Chondrocyte (in vitro differentiated cells): ENCODE measurements around the gene CSNK1G2. TPM values are rescaled to one million over a fixed set of nuclear protein-coding genes. Genes with fewer than 3 reads are reported as not detected.

Experiments
- DNase-seq: peaks from one replicate; pipeline ENCODE4 v3.0.0; 2021; ENCODE audit warnings: mixed read lengths, low spot score
- H3K27ac Mint-ChIP-seq: one replicate; pipeline ENCODE4 v1.8.0; 2021; ENCODE audit warnings: mild to moderate bottlenecking, moderate library complexity, mixed read lengths; ENCODE audit not compliant: unreplicated experiment
- H3K27me3 Mint-ChIP-seq: 2 replicates; pipeline ENCODE4 v1.8.0; 2021; ENCODE audit warnings: low read depth, mixed read lengths
- H3K36me3 Mint-ChIP-seq: 2 replicates; pipeline ENCODE4 v1.8.0; 2021; ENCODE audit warnings: low read depth, mixed read lengths
- H3K4me1 Mint-ChIP-seq: 2 replicates; pipeline ENCODE4 v1.8.0; 2021; ENCODE audit warnings: low read depth, mild to moderate bottlenecking, mixed read lengths
- H3K4me3 Mint-ChIP-seq: one replicate; pipeline ENCODE4 v1.8.0; 2021; ENCODE audit warnings: mild to moderate bottlenecking, moderate library complexity, mixed read lengths; ENCODE audit not compliant: unreplicated experiment
- H3K9me3 Mint-ChIP-seq: 2 replicates; pipeline ENCODE4 v1.8.0; 2021; ENCODE audit warnings: low read depth, mixed read lengths
- CTCF ChIP-seq: fragments of 200-600 bp; sonication (generic); IDR thresholded peaks from 2 replicates; pipeline ENCODE4 v1.5.0; 2021; ENCODE audit warnings: antibody characterized with exemption, mild to moderate bottlenecking, moderate library complexity
- total RNA-seq: library from RNA; stranded (reverse); gene quantifications from 3 replicates; pipeline ENCODE4 v1.2.1, GENCODE V29; 2021

Gene CSNK1G2
- total RNA-seq, 1 donor from 2014 or later, result 58.9 TPM

DNA sequence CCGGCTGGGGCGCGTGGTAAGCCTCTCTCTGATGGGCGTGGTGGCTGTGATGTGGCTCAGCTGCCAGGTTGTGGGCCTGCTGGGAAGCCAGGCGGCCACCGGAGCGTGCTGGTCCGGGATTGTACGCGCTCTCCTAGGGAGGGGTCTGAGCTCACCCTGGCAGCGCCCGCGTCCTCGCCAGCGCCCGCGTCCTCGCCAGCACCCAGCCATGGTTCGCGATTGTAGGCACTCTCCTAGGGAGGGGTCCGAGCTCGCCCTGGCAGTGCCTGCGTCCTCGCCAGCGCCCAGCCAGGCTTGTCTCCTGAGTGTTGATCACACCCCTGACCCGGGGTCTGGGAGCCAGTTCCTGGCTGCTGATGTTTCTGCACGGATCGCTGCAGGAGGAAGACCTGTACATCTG lies 22.0 kb upstream of the CSNK1G2 start:
- no peaks in the 10 kb centered on the region for H3K9me3 Mint-ChIP-seq
- no peaks in the 10 kb centered on the region for H3K27me3 Mint-ChIP-seq
- H3K27ac Mint-ChIP-seq, result no peak overlapping the region
- peaks cover 10% of the 10 kb centered on the region for H3K36me3 Mint-ChIP-seq
- H3K4me3 Mint-ChIP-seq, result no peak overlapping the region
- no peak for DNase-seq
- TF ChIP-seq CTCF, result no peak
- no peaks in the 10 kb centered on the region for H3K4me1 Mint-ChIP-seq

DNA sequence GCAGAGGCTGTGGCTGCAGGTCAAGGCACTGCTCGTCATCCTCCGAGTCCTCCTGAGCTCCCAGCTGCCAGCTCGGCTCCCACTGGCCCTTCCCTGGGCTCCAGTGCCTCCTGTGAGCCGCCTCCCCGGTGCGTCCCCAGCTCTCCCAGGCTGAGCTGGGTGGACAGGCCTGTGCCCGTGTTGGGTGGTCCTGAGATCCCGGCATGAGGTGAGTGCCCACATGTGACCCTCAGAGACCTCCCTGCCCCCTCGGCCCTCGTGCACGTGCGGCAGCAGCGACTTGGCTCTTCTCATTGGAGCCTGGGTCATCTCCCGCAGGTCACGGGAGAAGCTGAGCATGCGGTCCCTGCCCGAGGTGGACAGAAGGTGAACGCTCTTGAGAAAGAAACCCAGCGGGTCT lies 20.3 kb upstream of the CSNK1G2 start:
- H3K36me3 Mint-ChIP-seq, result peaks cover 14% of the 10 kb centered on the region

DNA sequence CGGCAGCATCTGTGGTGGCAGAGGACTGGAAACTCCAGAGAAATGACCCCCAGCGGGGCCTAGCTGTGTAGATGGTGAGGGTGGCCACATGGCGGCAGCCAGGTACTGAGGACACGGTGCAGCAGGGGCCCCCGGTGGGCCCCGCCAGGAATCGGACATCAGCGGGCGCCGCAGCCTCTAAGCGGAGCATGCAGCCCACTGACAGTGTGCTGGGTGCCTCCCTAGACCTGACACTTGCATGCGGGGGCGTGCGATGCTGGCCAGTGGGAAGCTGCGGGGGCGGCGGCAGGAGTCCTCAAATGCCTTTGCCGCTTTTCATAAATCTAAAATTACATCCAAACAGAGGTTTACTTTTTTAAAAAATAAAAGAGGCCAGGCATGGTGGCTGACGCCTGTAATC lies 19.6 kb upstream of the CSNK1G2 start:
- Mint-ChIP-seq H3K9me3 (no peaks in the 10 kb centered on the region), H3K27me3 (no peaks in the 10 kb centered on the region), H3K4me1 (no peaks in the 10 kb centered on the region), H3K27ac (no peak overlapping the region), H3K4me3 (no peak overlapping the region), H3K36me3 (peaks cover 14% of the 10 kb centered on the region)
- no peak for DNase-seq
- TF ChIP-seq CTCF, result no peak

More for the DNA sequence above, 20.3 kb upstream of the CSNK1G2 start:
- no peak for TF ChIP-seq CTCF
- DNase-seq, result no peak
- no peaks in the 10 kb centered on the region for H3K4me1 Mint-ChIP-seq
- H3K27ac Mint-ChIP-seq, result no peak overlapping the region
- no peak overlapping the region for H3K4me3 Mint-ChIP-seq
- no peaks in the 10 kb centered on the region for H3K27me3 Mint-ChIP-seq
- no peaks in the 10 kb centered on the region for H3K9me3 Mint-ChIP-seq

GRCh38 chr19:1921825-1922224 lies 19.1 kb upstream of the CSNK1G2 start:
- no peaks in the 10 kb centered on the region for H3K27me3 Mint-ChIP-seq
- H3K36me3 Mint-ChIP-seq, result peaks cover 14% of the 10 kb centered on the region

DNA sequence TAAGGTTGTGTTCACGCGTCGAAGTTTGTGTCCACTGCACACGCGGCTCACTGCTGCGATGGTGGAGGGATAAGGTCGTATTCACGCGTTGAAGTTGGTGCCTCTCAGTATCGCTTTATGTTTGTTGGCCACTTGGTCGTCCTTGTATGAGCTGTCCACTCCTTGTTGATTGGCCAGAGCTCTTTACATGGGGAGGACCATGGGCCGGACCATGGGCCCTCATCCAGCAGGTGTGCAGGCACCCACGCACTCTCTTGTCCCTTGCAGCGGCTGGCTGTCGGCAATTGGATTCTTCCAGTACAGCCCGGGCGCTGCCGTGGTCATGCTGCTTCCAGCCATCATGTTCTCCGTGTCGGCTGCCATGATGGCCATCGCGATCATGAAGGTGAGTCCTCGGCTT lies 18.2 kb upstream of the CSNK1G2 start:
- H3K36me3 Mint-ChIP-seq, result peaks cover 14% of the 10 kb centered on the region
- H3K9me3 Mint-ChIP-seq, result no peaks in the 10 kb centered on the region
- DNase-seq, result no peak
- H3K27me3 Mint-ChIP-seq, result no peaks in the 10 kb centered on the region
- no peak overlapping the region for H3K4me3 Mint-ChIP-seq
- no peaks in the 10 kb centered on the region for H3K4me1 Mint-ChIP-seq
- TF ChIP-seq CTCF, result no peak
- no peak overlapping the region for H3K27ac Mint-ChIP-seq

More at GRCh38 chr19:1921825-1922224, 19.1 kb upstream of the CSNK1G2 start:
- TF ChIP-seq CTCF, result no peak
- no peaks in the 10 kb centered on the region for H3K4me1 Mint-ChIP-seq
- H3K4me3 Mint-ChIP-seq, result no peak overlapping the region
- no peaks in the 10 kb centered on the region for H3K9me3 Mint-ChIP-seq
- DNase-seq, result no peak
- no peak overlapping the region for H3K27ac Mint-ChIP-seq
